IMR-90 (cell line): ENCODE results near the gene CRYGC.

Source experiments
- BHLHE40 ChIP-seq: fragments of 150-350 bp; IDR thresholded peaks from 2 replicates; pipeline ENCODE4 v1.6.1; 2016; ENCODE audit warnings: mild to moderate bottlenecking, low read depth, low read length
- CEBPB ChIP-seq: IDR thresholded peaks from 2 replicates; pipeline ENCODE4 v1.6.1; 2012; ENCODE audit warnings: low read depth, low read length, improper control_type of control experiment
- CHD1 ChIP-seq: IDR thresholded peaks from 2 replicates; pipeline ENCODE4 v1.6.1; 2012; ENCODE audit warnings: low read depth, low read length, improper control_type of control experiment
- CTCF ChIP-seq: conservative IDR thresholded peaks from 2 replicates; pipeline ENCODE4 v1.5.1; 2012; ENCODE audit warnings: mild to moderate bottlenecking, low read depth, low read length, improper control_type of control experiment
- FOS ChIP-seq: fragments of 150-350 bp; IDR thresholded peaks from 2 replicates; pipeline ENCODE4 v1.6.1; 2016; ENCODE audit warnings: low read depth, low read length
- MXI1 ChIP-seq: IDR thresholded peaks from 2 replicates; pipeline ENCODE4 v1.6.1; 2012; ENCODE audit warnings: low read depth, mild to moderate bottlenecking, low read length, moderate library complexity, borderline replicate concordance
- POLR2A ChIP-seq: IDR thresholded peaks from 2 replicates; pipeline ENCODE4 v1.6.1; 2012; ENCODE audit warnings: mild to moderate bottlenecking, low read depth, low read length
- RAD21 ChIP-seq: IDR thresholded peaks from 2 replicates; pipeline ENCODE4 v1.6.1; 2012; ENCODE audit warnings: low read length, improper control_type of control experiment
- RFX5 ChIP-seq: IDR thresholded peaks from 2 replicates; pipeline ENCODE4 v1.8.0; 2012; ENCODE audit warnings: low read depth, mild to moderate bottlenecking, low read length, moderate library complexity
- SMC3 ChIP-seq: fragments of 150-350 bp; IDR thresholded peaks from 2 replicates; pipeline ENCODE4 v1.6.1; 2016; ENCODE audit warnings: low read depth, mild to moderate bottlenecking, antibody characterized with exemption, low read length, moderate library complexity
- TF ChIP-seq, protein P1 (sequence below): fragments of 150-350 bp; IDR thresholded peaks from 2 replicates; pipeline ENCODE4 v1.6.1; 2017; ENCODE audit warnings: mild to moderate bottlenecking, antibody characterized with exemption, low read length, low read depth

DNA sequence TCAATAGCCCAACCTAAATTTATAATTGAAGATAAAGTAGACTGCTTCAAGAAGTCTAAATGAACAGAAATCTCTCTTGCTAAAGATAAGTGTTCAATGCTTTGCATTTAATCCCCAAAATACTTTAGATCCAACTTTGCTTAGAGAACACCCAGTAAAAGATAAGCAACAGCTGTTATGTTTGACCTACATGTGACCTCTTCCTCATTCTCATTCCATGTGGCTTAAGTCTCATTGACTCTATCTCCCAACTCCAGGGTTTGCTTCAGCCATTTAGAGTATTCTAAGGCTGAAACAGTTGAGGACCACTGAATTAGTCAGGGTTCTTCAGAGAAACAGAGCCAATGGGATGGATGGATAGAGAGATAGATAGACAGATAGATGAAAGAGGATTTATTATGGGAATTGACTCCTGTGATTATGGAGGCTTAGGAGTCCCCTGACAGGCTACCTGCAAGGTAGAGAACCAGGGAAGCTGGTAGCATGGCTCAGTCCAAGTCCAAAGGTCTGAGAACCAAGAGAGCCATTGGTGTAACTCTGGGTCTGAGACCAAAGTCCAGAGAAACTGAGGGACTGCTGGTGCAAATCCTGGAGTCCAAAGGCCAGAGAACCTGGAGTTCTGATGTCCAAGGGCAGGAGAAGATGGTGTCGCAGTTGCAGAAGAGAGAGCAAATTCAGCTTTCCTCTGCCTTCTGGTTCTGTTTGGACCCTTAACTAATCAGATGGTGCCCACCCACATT is 37.4 kb downstream of the CRYGC start:
- TF ChIP-seq CTCF (no peak), POLR2A (no peak), MXI1 (no peak), CHD1 (no peak), RAD21 (no peak), RFX5 (no peak), FOS (no peak), CEBPB (no peak), BHLHE40 (no peak), SMC3 (no peak)
- TF ChIP-seq, protein P1, sequence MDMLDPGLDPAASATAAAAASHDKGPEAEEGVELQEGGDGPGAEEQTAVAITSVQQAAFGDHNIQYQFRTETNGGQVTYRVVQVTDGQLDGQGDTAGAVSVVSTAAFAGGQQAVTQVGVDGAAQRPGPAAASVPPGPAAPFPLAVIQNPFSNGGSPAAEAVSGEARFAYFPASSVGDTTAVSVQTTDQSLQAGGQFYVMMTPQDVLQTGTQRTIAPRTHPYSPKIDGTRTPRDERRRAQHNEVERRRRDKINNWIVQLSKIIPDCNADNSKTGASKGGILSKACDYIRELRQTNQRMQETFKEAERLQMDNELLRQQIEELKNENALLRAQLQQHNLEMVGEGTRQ = no peak
